Activated CD4-positive, alpha-beta T cell treated with anti-CD3 and anti-CD28 coated beads for 48 hours (primary cell): ENCODE measurements around the gene CIC.
A peak's percentile ranks its signal among the peaks of the same experiment; 100 is the strongest.

Experiments
- DNase-seq: peaks from one replicate; pipeline ENCODE4 v3.0.0-alpha.2; 2020

CIC gene

GRCh38 chr19:42290136-42290522 is 21.1 kb downstream of the CIC start:
- no peak for DNase-seq

- DNase-seq = peak; percentile 69
Measured at GRCh38 chr19:42290523-42291434, 21.7 kb downstream of the CIC start.

- no peak for DNase-seq
Measured at GRCh38 chr19:42291435-42291810, 22.4 kb downstream of the CIC start.

GRCh38 chr19:42292042-42292960 is 23.2 kb downstream of the CIC start:
- no peak for DNase-seq

GRCh38 chr19:42292963-42293362 is 23.9 kb downstream of the CIC start:
- no peak for DNase-seq

GRCh38 chr19:42293540-42293939 is 24.5 kb downstream of the CIC start:
- DNase-seq = no peak

GRCh38 chr19:42293948-42294347 is 24.9 kb downstream of the CIC start:
- DNase-seq = no peak

- DNase-seq = no peak
Measured at GRCh38 chr19:42294471-42295137, 25.6 kb downstream of the CIC start.

- DNase-seq = no peak
Measured at GRCh38 chr19:42295342-42295741, 26.3 kb downstream of the CIC start.

- peak; percentile 94 for DNase-seq
Measured at GRCh38 chr19:42295831-42296525, 26.9 kb downstream of the CIC start.

GRCh38 chr19:42297039-42297438 is 28.0 kb downstream of the CIC start:
- no peak for DNase-seq

GRCh38 chr19:42301646-42302203 is 32.7 kb downstream of the CIC start, which contains the start of gene PRR19:
Gene PRR19 (plus strand): TSS chr19:42302132. CDS start chr19:42309585, 7,453 bp downstream.
- DNase-seq = peak; percentile 51

GRCh38 chr19:42303101-42303464 is 34.0 kb downstream of the CIC start:
- DNase-seq = no peak

- no peak for DNase-seq
Measured at GRCh38 chr19:42303876-42304275, 34.8 kb downstream of the CIC start.

GRCh38 chr19:42306646-42307045 is 37.6 kb downstream of the CIC start:
- no peak for DNase-seq

- no peak for DNase-seq
Measured at GRCh38 chr19:42309686-42310085, 40.6 kb downstream of the CIC start.

- no peak for DNase-seq
Measured at GRCh38 chr19:42311657-42312056, 42.6 kb downstream of the CIC start.

GRCh38 chr19:42312370-42312769 is 43.3 kb downstream of the CIC start:
- no peak for DNase-seq

- peak; percentile 61 for DNase-seq
Measured at GRCh38 chr19:42313096-42313839, 44.2 kb downstream of the CIC start, which contains the start of gene TMEM145. Gene TMEM145 (plus strand): TSS chr19:42313309. CDS start chr19:42313377, 68 bp downstream.

GRCh38 chr19:42313840-42314755 is 45.0 kb downstream of the CIC start:
- DNase-seq = no peak
